Gastrocnemius medialis (tissue), 4 donors: ENCODE data around the gene ZNF672. TPM values are rescaled to one million over a fixed set of nuclear protein-coding genes. Genes with fewer than 3 reads are reported as not detected.
A peak's percentile ranks its signal among the peaks of the same experiment; 100 is the strongest.

Experiments
- ATAC-seq, 2 donors: fragments of 150-250 bp; one replicate each; pipeline ENCODE4 v1.9.1; 2016
- DNase-seq, 2 donors: peaks; one replicate each; pipeline ENCODE4 v3.0.0-alpha.2; 2019
- H3K27ac ChIP-seq, 4 donors: fragments of 200-600 bp; sonication (generic); 1 replicate in 1 of 4; 2 replicates in 3 of 4; pipeline ENCODE4 v1.5.1; 2016 to 2018; ENCODE audit warnings: mild to moderate bottlenecking in 2 of 4, moderate library complexity in 1 of 4
- H3K27me3 ChIP-seq, 3 donors: fragments of 200-600 bp; sonication (generic) in 2 of 3; 1 replicate in 1 of 3; 2 replicates in 2 of 3; pipeline versions ENCODE4 v1.5.1 to v1.6.0; 2016 to 2019; ENCODE audit warnings: mild to moderate bottlenecking in 1 of 3, moderate library complexity in 1 of 3
- H3K36me3 ChIP-seq, 2 donors: fragments of 200-600 bp; sonication (generic) in 1 of 2; one replicate each; pipeline ENCODE4 v1.5.1; 2017 to 2018
- H3K4me1 ChIP-seq, 2 donors: fragments of 200-600 bp; sonication (generic) in 1 of 2; one replicate each; pipeline ENCODE4 v1.5.1; 2016 to 2017; ENCODE audit warnings: mild to moderate bottlenecking in 2 of 2
- H3K4me3 ChIP-seq, 4 donors: fragments of 200-600 bp; sonication (generic) in 3 of 4; 1 replicate in 1 of 4; 2 replicates in 3 of 4; pipeline ENCODE4 v1.5.1; 2016 to 2019; ENCODE audit warnings: mild to moderate bottlenecking in 2 of 4
- H3K9me3 ChIP-seq, 3 donors: fragments of 200-600 bp; sonication (generic) in 2 of 3; 1 replicate in 1 of 3; 2 replicates in 2 of 3; pipeline ENCODE4 v1.5.1; 2016 to 2019
- POLR2A ChIP-seq, 2 donors: fragments of 450-650 bp; IDR thresholded peaks; one replicate each; pipeline ENCODE4 v1.6.1; 2017; ENCODE audit warnings: antibody characterized with exemption in 2 of 2, mild to moderate bottlenecking in 2 of 2, moderate library complexity in 2 of 2
- in situ Hi-C, 4 donors: fragments of 200-750 bp; cut with MboI; loops; one replicate each; pipeline versions ENCODE4 v1.15.0 to v1.8.0; 2017; ENCODE audit warnings: low sequenced_read_pairs in 4 of 4
- intact Hi-C: fragments of 100-400 bp; cut with DNase I; formaldehyde crosslinking; loops from one replicate; pipeline ENCODE4 v1.15.1; 2023; ENCODE audit warnings: low total_unique reads
- total RNA-seq, 4 donors: library from RNA; depleted of rRNA; stranded (reverse); fragments of >200 nt; gene quantifications; one replicate each; pipeline versions ENCODE4 v1.1.0 to v1.2.3, GENCODE V29; 2016
- TF ChIP-seq, protein P1 (sequence below), 5 experiments: fragments of 450-650 bp in 3 of 5; fragments of 200-600 bp in 2 of 5; sonication (generic) in 2 of 5; IDR thresholded peaks in 4 of 5; conservative IDR thresholded peaks in 1 of 5; 1 replicate in 4 of 5; 2 replicates in 1 of 5; pipeline ENCODE4 v1.5.1; 2016 to 2019; ENCODE audit warnings: antibody characterized with exemption in 5 of 5, mild to moderate bottlenecking in 3 of 5, moderate library complexity in 3 of 5

The ZNF672 gene
- total RNA-seq, 4 donors from 2014 or later = 41.9 to 81.0 (median 59.0) TPM

DNA sequence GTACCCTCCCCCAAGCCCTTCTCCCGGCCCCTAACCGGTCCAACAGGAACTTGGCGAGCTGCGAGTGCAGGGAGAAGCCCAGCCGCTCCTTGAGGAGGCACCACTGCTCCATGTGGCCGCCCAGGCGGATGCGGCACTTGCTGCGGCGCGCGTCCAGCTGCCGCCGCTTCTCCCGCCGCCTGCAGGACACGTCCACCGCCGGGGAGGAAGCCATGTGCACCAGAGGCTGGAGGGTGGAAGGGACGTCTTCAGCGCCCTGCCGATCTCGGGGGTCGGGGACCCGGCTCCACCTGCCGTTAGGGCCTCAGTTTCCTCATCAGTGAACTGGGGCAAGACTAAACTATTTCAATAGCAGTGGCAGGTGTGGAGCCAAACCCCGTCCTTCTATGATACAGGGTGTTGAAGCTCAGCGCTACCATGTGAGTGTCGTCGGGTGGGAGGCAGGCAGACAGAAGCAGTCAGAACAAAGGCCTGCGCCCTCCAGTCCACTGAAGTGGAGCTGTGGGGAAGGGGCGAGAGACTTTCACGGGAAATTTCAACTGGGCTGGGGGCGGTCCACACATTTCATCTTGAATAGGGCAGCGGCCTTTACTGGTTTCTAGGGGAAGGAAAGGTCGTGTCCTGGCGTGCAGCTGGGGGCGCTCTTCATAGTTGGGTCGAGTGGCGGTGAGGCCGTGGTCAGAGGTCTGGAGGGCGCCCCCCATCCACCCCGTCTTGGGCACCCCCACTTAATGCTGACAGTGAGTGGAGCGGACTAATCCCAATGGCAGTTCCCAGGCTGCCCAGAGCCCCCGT is 20.3 kb downstream of the ZNF672 start:
- in situ Hi-C loops = no loop called here

DNA sequence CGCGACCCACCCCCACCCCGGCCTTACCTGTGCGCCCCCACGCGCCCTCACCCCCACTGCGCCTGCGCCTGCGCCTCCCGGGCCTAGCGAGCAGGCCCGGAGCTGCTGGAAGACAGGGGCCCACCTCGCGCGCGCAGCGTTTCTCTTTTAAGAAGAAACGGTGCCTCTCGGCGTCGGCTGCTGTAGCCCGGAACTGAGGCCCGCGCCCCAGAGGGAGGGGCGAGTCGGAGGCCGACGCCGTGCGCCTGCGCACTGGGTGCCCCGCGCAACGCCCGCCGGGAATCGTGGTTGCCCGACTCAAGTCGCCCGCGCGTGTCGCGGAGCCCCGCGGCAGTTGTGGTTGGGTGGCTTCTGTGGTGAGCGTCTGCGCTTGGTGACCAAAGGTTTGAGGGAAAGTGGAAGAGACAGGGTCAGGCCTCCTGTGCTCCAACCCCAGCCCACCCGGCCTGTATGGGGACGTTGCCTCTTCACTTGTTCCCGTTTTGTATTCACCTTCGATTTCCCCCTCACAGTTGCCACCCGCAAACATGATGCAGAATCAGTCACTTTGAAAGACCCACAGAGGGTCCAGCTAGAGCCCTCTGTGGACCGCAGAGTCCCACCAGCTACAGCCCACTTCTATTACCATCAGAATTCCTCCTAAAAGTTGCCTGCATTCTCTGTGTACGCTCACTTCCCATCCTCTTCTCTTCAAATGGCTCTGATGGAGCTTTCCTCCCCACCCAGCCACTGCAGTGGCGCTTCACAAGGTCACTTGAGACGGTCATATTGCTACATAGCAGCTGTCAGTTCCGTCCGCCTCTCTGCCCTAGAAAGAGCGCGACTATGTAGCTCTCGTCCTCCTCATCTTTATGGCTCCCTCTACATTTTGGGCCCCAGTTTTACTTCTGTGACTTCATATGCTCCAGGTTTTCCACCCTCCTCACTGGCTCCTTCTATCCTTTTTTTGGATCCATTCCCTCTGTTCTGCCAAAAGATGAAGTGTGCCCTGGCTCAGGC is 21.2 kb downstream of the ZNF672 start, which contains the start of gene ZNF692:
Gene ZNF692 (minus strand): TSS at position 195 of the 999 bp plus-strand sequence. CDS start 776 bp downstream, outside the sequence.
- TF ChIP-seq POLR2A (IDR thresholded peaks at IDR 0.05) = peak; percentile 81 to 85
- TF ChIP-seq, protein P1, sequence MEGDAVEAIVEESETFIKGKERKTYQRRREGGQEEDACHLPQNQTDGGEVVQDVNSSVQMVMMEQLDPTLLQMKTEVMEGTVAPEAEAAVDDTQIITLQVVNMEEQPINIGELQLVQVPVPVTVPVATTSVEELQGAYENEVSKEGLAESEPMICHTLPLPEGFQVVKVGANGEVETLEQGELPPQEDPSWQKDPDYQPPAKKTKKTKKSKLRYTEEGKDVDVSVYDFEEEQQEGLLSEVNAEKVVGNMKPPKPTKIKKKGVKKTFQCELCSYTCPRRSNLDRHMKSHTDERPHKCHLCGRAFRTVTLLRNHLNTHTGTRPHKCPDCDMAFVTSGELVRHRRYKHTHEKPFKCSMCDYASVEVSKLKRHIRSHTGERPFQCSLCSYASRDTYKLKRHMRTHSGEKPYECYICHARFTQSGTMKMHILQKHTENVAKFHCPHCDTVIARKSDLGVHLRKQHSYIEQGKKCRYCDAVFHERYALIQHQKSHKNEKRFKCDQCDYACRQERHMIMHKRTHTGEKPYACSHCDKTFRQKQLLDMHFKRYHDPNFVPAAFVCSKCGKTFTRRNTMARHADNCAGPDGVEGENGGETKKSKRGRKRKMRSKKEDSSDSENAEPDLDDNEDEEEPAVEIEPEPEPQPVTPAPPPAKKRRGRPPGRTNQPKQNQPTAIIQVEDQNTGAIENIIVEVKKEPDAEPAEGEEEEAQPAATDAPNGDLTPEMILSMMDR (IDR thresholded peaks at IDR 0.05 in 4 of 5, conservative IDR thresholded peaks at IDR 0.05 in 1 of 5) = peak in 1 of 5 experiments; percentile 5
- ATAC-seq (peak; percentile 79 to 85), DNase-seq (peak; percentile 97 to 98)
- Histone ChIP-seq H3K27me3 (no peaks in the 10 kb centered on the region), H3K9me3 (no peaks in the 10 kb centered on the region), H3K4me1 (peaks cover 19 to 39% of the 10 kb centered on the region in 2 donors), H3K27ac (peak within 1 kb of the TSS; percentile 86 to 98 (median 94)), H3K4me3 (peak within 1 kb of the TSS; percentile 68 to 87 (median 72)), H3K36me3 (no peaks in the 10 kb centered on the region)
- in situ Hi-C loops (no loop called here), intact Hi-C loops (loop anchor here (1.0 kb wide), 4 partner anchors 15 to 47 kb away; partner anchors contain the start of genes PGBD2 and ZNF672)

More for the DNA sequence above, 20.3 kb downstream of the ZNF672 start:
- peaks cover 0 to 5% of the 10 kb centered on the region in 2 donors for H3K36me3 ChIP-seq
- DNase-seq = peak in 1 of 2 donors; percentile 72
- TF ChIP-seq, protein P1 (IDR thresholded peaks at IDR 0.05 in 4 of 5, conservative IDR thresholded peaks at IDR 0.05 in 1 of 5) = peak; percentile 4 to 49 (median 44)
- no peak for TF ChIP-seq POLR2A (IDR thresholded peaks at IDR 0.05)
- peaks cover 16 to 32% of the 10 kb centered on the region in 2 donors for H3K4me1 ChIP-seq
- no peaks in the 10 kb centered on the region for H3K27me3 ChIP-seq
- ATAC-seq = peak; percentile 39 to 55
- peak overlapping the region; percentile 86 to 98 (median 94) for H3K27ac ChIP-seq
- H3K9me3 ChIP-seq = no peaks in the 10 kb centered on the region
- intact Hi-C loops = no loop called here
- peak overlapping the region; percentile 68 to 87 (median 72) for H3K4me3 ChIP-seq

DNA sequence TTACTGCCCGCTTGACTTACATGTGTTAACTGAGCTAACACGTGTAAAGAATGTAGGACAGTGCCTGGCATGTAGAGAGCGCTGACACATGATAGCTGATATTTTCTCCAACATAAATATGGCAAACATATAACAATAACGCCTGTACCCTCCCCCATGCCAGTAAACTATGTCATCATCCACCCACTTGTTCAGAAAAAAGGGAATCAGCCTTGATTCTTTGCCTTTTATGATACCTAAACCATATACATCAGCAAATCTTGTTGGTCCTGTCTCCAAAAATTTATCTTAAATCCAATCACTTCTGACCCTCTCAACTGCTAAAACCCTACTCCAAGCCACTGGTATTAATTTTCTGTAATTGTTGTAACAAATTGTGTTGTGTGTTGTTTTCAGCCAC is 22.0 kb downstream of the ZNF672 start:
- peak overlapping the region in 1 of 4 donors; percentile 68 for H3K4me3 ChIP-seq

DNA sequence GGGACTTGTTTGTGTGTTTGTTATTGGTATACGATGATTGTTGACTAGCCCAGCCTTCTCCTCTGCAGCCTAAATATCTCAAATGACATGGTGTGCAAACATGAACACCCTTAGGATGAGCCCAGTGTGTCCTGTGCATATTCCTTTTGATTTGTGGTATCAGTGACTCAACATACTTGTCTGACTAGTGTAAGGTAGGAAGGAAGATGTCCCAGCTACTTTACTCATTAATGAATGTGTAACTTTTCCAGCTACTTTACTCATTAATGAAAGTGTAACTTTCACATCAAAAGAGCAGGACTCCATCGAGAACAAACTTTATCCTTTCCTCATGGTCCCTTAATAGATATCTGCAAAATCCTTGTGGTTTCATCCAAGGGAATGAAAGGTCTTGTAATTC is 23.6 kb downstream of the ZNF672 start:
- Histone ChIP-seq H3K4me1 (peaks cover 19 to 39% of the 10 kb centered on the region in 2 donors), H3K9me3 (no peaks in the 10 kb centered on the region), H3K36me3 (no peaks in the 10 kb centered on the region), H3K4me3 (no peak overlapping the region), H3K27me3 (no peaks in the 10 kb centered on the region), H3K27ac (no peak overlapping the region)
- intact Hi-C loops (no loop called here), in situ Hi-C loops (no loop called here)
- no peak for ATAC-seq
- TF ChIP-seq POLR2A (IDR thresholded peaks at IDR 0.05) = no peak
- TF ChIP-seq, protein P1 (IDR thresholded peaks at IDR 0.05 in 4 of 5, conservative IDR thresholded peaks at IDR 0.05 in 1 of 5) = no peak
- DNase-seq = no peak

More for the DNA sequence above, 22.0 kb downstream of the ZNF672 start:
- no peaks in the 10 kb centered on the region for H3K27me3 ChIP-seq
- H3K4me1 ChIP-seq = peaks cover 19 to 39% of the 10 kb centered on the region in 2 donors
- peak overlapping the region; percentile 86 to 98 (median 94) for H3K27ac ChIP-seq
- TF ChIP-seq POLR2A (IDR thresholded peaks at IDR 0.05) = no peak
- TF ChIP-seq, protein P1 (IDR thresholded peaks at IDR 0.05 in 4 of 5, conservative IDR thresholded peaks at IDR 0.05 in 1 of 5) = no peak
- intact Hi-C loops = no loop called here
- DNase-seq = no peak
- ATAC-seq = no peak
- no peaks in the 10 kb centered on the region for H3K9me3 ChIP-seq
- in situ Hi-C loops = no loop called here
- H3K36me3 ChIP-seq = no peaks in the 10 kb centered on the region
